HepG2 (cell line): ENCODE measurements around the gene LRRFIP2. TPM values are rescaled to one million over a fixed set of nuclear protein-coding genes. Genes with fewer than 3 reads are reported as not detected.

Experiments
- ATAC-seq: fragments of 200-7000 bp; cut with Tn5 transposase; 3 replicates; pipeline ENCODE4 v1.9.1; 2020; ENCODE audit warnings: mild to moderate bottlenecking, moderate library complexity
- BruUV-seq: library from RNA; stranded (reverse); fragments of 400-500 nt; replicated peaks from 2 replicates; lab custom pipeline; 2021; lab: Mats Ljungman, UMichigan
- CTCF ChIA-PET: fragments of 300-600 bp; formaldehyde crosslinking; extraction: SDS; loops from one replicate; lab custom pipeline; 2021; ENCODE audit warnings: low total read pairs, inconsistent platforms, low intra/inter-chr PET ratio; lab: Yijun Ruan, JAX
- POLR2A ChIA-PET: fragments of 350-600 bp; sonication (Branson Sonifier 250); formaldehyde crosslinking; loops from one replicate; lab custom pipeline; 2020; ENCODE audit warnings: antibody characterized with exemption, inconsistent platforms; lab: Yijun Ruan, JAX
- DNase-seq: peaks from one replicate; pipeline ENCODE4 v3.0.0-alpha.2; 2015; ENCODE audit warnings: low spot score
- FAIRE-seq: peaks from 3 replicates; lab custom pipeline; 2011; peaks lifted over from hg19 to GRCh38; lab: Jason Lieb, UNC
- H2AFZ ChIP-seq: one replicate; pipeline ENCODE4 v1.6.1; 2011; ENCODE audit warnings: low read length, inconsistent platforms
- H3K27ac ChIP-seq: fragments of 300-600 bp; 3 replicates; pipeline ENCODE4 v1.8.0; 2011; ENCODE audit warnings: mixed run types, mild to moderate bottlenecking, mixed read lengths, low read length, inconsistent platforms; ENCODE audit not compliant: insufficient read depth; ENCODE audit errors: extremely low read length
- H3K27me3 ChIP-seq, 2 experiments: fragments of 200-600 bp in 1 of 2; 2 replicates in 1 of 2; 3 replicates in 1 of 2; pipeline versions ENCODE4 v1.6.0 to v1.8.0; 2011; ENCODE audit warnings: low read length in 2 of 2, mild to moderate bottlenecking in 2 of 2, moderate library complexity in 2 of 2, inconsistent platforms in 1 of 2; ENCODE audit not compliant: insufficient read depth in 2 of 2, control insufficient read depth in 1 of 2
- H3K36me3 ChIP-seq, 2 experiments: fragments of 200-600 bp in 1 of 2; replicated peaks in 1 of 2; 2 replicates in 1 of 2; 3 replicates in 1 of 2; pipeline versions ENCODE4 v1.5.1 to v1.8.0; 2011; ENCODE audit warnings: low read length in 2 of 2, inconsistent platforms in 1 of 2; ENCODE audit not compliant: insufficient read depth in 2 of 2, control insufficient read depth in 1 of 2
- H3K4me1 ChIP-seq: 2 replicates; pipeline ENCODE4 v1.5.1; 2012; ENCODE audit warnings: low read length, inconsistent platforms; ENCODE audit not compliant: insufficient read depth
- H3K4me2 ChIP-seq: 2 replicates; pipeline ENCODE4 v1.6.0; 2011; ENCODE audit warnings: low read depth, low read length, inconsistent platforms
- H3K4me3 ChIP-seq, 3 experiments: fragments of 200-600 bp in 1 of 3; sonication (generic), shearing (Covaris generic) in 1 of 3; replicated peaks in 1 of 3; 2 replicates each; pipeline ENCODE4 v1.5.1; 2011 to 2016; ENCODE audit warnings: low read length in 3 of 3, inconsistent platforms in 2 of 3, low read depth in 2 of 3, mild to moderate bottlenecking in 2 of 3, control low read depth in 1 of 3, mixed read lengths in 1 of 3; ENCODE audit not compliant: insufficient read depth in 1 of 3
- H3K79me2 ChIP-seq: one replicate; pipeline ENCODE4 v1.6.1; 2011; ENCODE audit warnings: low read length, inconsistent platforms; ENCODE audit not compliant: insufficient read depth
- H3K9ac ChIP-seq: 2 replicates; pipeline ENCODE4 v1.6.0; 2011; ENCODE audit warnings: mild to moderate bottlenecking, low read depth, low read length, inconsistent platforms; ENCODE audit not compliant: insufficient read depth
- H3K9me3 ChIP-seq: 2 replicates; pipeline ENCODE4 v1.5.1; 2012; ENCODE audit warnings: mild to moderate bottlenecking, low read length
- H4K20me1 ChIP-seq: 2 replicates; pipeline ENCODE4 v1.6.0; 2011; ENCODE audit warnings: inconsistent platforms, mild to moderate bottlenecking, low read length, moderate library complexity; ENCODE audit not compliant: insufficient read depth
- HNF4A ChIP-seq: sonication (generic); formaldehyde crosslinking; IDR thresholded peaks from 2 replicates; pipeline ENCODE4 v1.4.0; 2020; ENCODE audit warnings: missing genetic modification reagents
- LCORL ChIP-seq, 2 experiments: fragments of 450-650 bp in 1 of 2; sonication (generic) in 1 of 2; formaldehyde crosslinking in 1 of 2; IDR thresholded peaks; 2 replicates each; pipeline versions ENCODE4 v1.5.0 to v1.6.1; 2017 to 2020; ENCODE audit warnings: antibody characterized with exemption in 1 of 2, missing genetic modification reagents in 1 of 2
- MIXL1 ChIP-seq: IDR thresholded peaks from 2 replicates; pipeline ENCODE4 v1.6.1; 2016
- NCOR1 ChIP-seq: fragments of 200-600 bp; sonication (generic); IDR thresholded peaks from 2 replicates; pipeline ENCODE4 v1.7.0; 2017; ENCODE audit warnings: antibody characterized with exemption, low read length, borderline replicate concordance
- RXRB ChIP-seq: IDR thresholded peaks from 2 replicates; pipeline ENCODE4 v1.6.1; 2016; ENCODE audit warnings: borderline replicate concordance, missing genetic modification reagents, missing compliant biosample characterization
- SOX13 ChIP-seq, 3 experiments: fragments of 450-650 bp in 1 of 3; sonication (generic) in 1 of 3; formaldehyde crosslinking in 1 of 3; IDR thresholded peaks in 2 of 3; conservative IDR thresholded peaks in 1 of 3; 2 replicates each; pipeline versions ENCODE4 v1.5.0 to v1.6.1; 2016 to 2020; ENCODE audit warnings: antibody characterized with exemption in 1 of 3, mild to moderate bottlenecking in 1 of 3, missing compliant biosample characterization in 1 of 3, missing genetic modification reagents in 1 of 3, moderate library complexity in 1 of 3
- TSC22D2 ChIP-seq: sonication (generic); formaldehyde crosslinking; IDR thresholded peaks from 2 replicates; pipeline ENCODE4 v1.5.1; 2020; ENCODE audit warnings: missing genetic modification reagents, mild to moderate bottlenecking, borderline replicate concordance
- ZNF589 ChIP-seq: sonication (generic); formaldehyde crosslinking; conservative IDR thresholded peaks from 2 replicates; pipeline ENCODE4 v1.8.0; 2022; ENCODE audit warnings: mild to moderate bottlenecking, moderate library complexity, missing genetic modification reagents
- ZNF879 ChIP-seq: sonication (generic); formaldehyde crosslinking; IDR thresholded peaks from 2 replicates; pipeline ENCODE4 v1.8.1; 2023; ENCODE audit warnings: missing genetic modification reagents
- ZSCAN20 ChIP-seq: sonication (generic); formaldehyde crosslinking; IDR thresholded peaks from 2 replicates; pipeline ENCODE4 v1.4.0; 2020; ENCODE audit warnings: missing genetic modification reagents, mild to moderate bottlenecking, borderline replicate concordance
- in situ Hi-C: cut with HindIII; loops from 2 replicates; pipeline ENCODE4 v1.10.0; 2017; ENCODE audit warnings: low pct_unique_long_range_greater_than_20kb; ENCODE audit not compliant: extremely low pct_ligation_motif_present
- intact Hi-C: fragments of 100-400 bp; cut with micrococcal nuclease; formaldehyde crosslinking; loops from one replicate; pipeline ENCODE4 v1.10.0; 2022; ENCODE audit not compliant: unreplicated experiment
- polyA plus RNA-seq, 8 experiments: library from polyadenylated mRNA; depleted of rRNA in 3 of 8; stranded (reverse) in 7 of 8; unstranded in 1 of 8; fragments of >200 nt; fragmentation: Illumina TruSeq in 4 of 8; extraction: Trizol in 4 of 8; gene quantifications; 2 replicates each; pipeline versions ENCODE4 v1.2.1 to v1.2.3, GENCODE V29; 2011 to 2016; ENCODE audit warnings: low read depth in 4 of 8, missing spikeins in 1 of 8, mixed read lengths in 1 of 8; ENCODE audit not compliant: insufficient read depth in 1 of 8
- total RNA-seq, 5 experiments: library from RNA; depleted of rRNA; stranded (reverse); fragments of >200 nt; fragmentation: Illumina TruSeq; extraction: Trizol; gene quantifications; 2 replicates each; pipeline ENCODE4 v1.2.3, GENCODE V29; 2016; ENCODE audit warnings: low read depth in 1 of 5
- TF ChIP-seq, protein P1 (sequence below): IDR thresholded peaks from 2 replicates; pipeline ENCODE4 v1.4.0; 2020; ENCODE audit warnings: mild to moderate bottlenecking, missing genetic modification reagents
- TF ChIP-seq, protein P2 (sequence below): sonication (generic); formaldehyde crosslinking; IDR thresholded peaks from 2 replicates; pipeline ENCODE4 v1.4.0; 2020; ENCODE audit warnings: missing genetic modification reagents
- TF ChIP-seq, protein P3 (sequence below): sonication (generic); formaldehyde crosslinking; IDR thresholded peaks from 2 replicates; pipeline ENCODE4 v1.8.0; 2022; ENCODE audit warnings: mild to moderate bottlenecking, missing genetic modification reagents, borderline replicate concordance

LRRFIP2 gene
- total and polyA plus RNA-seq, 2 of the 13 experiments (the other 11 are each of a cell fraction or from before 2014, with no cell fraction given) = 13.5 to 32.2 TPM

DNA sequence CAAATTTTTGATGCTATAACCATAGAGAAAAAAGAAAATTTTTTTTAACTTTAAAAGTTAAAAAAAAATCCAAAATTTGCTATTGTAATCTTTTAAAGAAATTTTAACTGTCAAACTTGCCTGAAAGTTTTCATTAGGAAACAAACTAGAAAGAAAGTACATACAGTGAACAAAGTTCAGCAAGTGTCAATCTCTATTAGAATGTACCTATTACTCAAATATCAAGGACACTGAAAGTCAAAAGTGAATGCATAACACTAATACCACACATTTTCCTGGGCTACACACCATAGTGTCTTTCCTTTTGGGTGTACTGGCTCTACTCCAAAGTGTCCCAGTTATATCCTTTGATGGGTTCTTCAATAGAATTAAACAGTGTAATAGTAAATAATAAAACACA is 56.8 kb downstream of the LRRFIP2 start:
- POLR2A ChIA-PET = no interaction called here
- H3K4me1 ChIP-seq = peaks cover 16% of the 10 kb centered on the region
- peak overlapping the region; percentile 27; the same call in 1 of the 2 replicates for H3K4me2 ChIP-seq
- TF ChIP-seq NCOR1 (peak; percentile 48; the same call in 1 of the 2 replicates), SOX13 (IDR thresholded peaks at IDR 0.05) (no peak), SOX13 (CRISPR knock-in tag; conservative IDR thresholded peaks at IDR 0.05 in 1 of 2, IDR thresholded peaks at IDR 0.05 in 1 of 2) (peak in 1 of 2 experiments; percentile 5; a peak in 1 of 4 replicates), LCORL (IDR thresholded peaks at IDR 0.05) (0 out of 2 replicates have a peak, but pooled peaks have one; percentile 34), LCORL (CRISPR knock-in tag; IDR thresholded peaks at IDR 0.05) (no peak), ZSCAN20 (CRISPR knock-in tag) (no peak), RXRB (CRISPR knock-in tag) (0 out of 2 replicates have a peak, but pooled peaks have one; percentile 13), MIXL1 (CRISPR knock-in tag) (peak; percentile 59; the same call in 1 of the 2 replicates), ZNF879 (no peak), ZNF589 (CRISPR knock-in tag) (no peak), TSC22D2 (CRISPR knock-in tag) (no peak), HNF4A (peak; percentile 37; the same call in 1 of the 2 replicates)
- TF ChIP-seq, protein P1, sequence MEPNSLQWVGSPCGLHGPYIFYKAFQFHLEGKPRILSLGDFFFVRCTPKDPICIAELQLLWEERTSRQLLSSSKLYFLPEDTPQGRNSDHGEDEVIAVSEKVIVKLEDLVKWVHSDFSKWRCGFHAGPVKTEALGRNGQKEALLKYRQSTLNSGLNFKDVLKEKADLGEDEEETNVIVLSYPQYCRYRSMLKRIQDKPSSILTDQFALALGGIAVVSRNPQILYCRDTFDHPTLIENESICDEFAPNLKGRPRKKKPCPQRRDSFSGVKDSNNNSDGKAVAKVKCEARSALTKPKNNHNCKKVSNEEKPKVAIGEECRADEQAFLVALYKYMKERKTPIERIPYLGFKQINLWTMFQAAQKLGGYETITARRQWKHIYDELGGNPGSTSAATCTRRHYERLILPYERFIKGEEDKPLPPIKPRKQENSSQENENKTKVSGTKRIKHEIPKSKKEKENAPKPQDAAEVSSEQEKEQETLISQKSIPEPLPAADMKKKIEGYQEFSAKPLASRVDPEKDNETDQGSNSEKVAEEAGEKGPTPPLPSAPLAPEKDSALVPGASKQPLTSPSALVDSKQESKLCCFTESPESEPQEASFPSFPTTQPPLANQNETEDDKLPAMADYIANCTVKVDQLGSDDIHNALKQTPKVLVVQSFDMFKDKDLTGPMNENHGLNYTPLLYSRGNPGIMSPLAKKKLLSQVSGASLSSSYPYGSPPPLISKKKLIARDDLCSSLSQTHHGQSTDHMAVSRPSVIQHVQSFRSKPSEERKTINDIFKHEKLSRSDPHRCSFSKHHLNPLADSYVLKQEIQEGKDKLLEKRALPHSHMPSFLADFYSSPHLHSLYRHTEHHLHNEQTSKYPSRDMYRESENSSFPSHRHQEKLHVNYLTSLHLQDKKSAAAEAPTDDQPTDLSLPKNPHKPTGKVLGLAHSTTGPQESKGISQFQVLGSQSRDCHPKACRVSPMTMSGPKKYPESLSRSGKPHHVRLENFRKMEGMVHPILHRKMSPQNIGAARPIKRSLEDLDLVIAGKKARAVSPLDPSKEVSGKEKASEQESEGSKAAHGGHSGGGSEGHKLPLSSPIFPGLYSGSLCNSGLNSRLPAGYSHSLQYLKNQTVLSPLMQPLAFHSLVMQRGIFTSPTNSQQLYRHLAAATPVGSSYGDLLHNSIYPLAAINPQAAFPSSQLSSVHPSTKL (CRISPR knock-in tag) = peak; percentile 55
- TF ChIP-seq, protein P2, sequence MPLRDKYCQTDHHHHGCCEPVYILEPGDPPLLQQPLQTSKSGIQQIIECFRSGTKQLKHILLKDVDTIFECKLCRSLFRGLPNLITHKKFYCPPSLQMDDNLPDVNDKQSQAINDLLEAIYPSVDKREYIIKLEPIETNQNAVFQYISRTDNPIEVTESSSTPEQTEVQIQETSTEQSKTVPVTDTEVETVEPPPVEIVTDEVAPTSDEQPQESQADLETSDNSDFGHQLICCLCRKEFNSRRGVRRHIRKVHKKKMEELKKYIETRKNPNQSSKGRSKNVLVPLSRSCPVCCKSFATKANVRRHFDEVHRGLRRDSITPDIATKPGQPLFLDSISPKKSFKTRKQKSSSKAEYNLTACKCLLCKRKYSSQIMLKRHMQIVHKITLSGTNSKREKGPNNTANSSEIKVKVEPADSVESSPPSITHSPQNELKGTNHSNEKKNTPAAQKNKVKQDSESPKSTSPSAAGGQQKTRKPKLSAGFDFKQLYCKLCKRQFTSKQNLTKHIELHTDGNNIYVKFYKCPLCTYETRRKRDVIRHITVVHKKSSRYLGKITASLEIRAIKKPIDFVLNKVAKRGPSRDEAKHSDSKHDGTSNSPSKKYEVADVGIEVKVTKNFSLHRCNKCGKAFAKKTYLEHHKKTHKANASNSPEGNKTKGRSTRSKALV (CRISPR knock-in tag) = no peak
- TF ChIP-seq, protein P3, sequence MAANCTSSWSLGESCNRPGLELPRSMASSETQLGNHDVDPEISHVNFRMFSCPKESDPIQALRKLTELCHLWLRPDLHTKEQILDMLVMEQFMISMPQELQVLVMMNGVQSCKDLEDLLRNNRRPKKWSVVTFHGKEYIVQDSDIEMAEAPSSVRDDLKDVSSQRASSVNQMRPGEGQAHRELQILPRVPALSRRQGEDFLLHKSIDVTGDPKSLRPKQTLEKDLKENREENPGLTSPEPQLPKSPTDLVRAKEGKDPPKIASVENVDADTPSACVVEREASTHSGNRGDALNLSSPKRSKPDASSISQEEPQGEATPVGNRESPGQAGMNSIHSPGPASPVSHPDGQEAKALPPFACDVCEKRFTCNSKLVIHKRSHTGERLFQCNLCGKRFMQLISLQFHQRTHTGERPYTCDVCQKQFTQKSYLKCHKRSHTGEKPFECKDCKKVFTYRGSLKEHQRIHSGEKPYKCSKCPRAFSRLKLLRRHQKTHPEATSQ (CRISPR knock-in tag) = no peak
- peak; percentile 55 for ATAC-seq
- no peaks in the 10 kb centered on the region for H3K9me3 ChIP-seq
- intact Hi-C loops (no loop called here), in situ Hi-C loops (no loop called here)
- peaks cover 0 to 2% of the 10 kb centered on the region in 2 experiments; a peak in 2 of 5 replicates for H3K36me3 ChIP-seq
- BruUV-seq = no TSS peak
- peak; percentile 32 for DNase-seq
- no peak overlapping the region for H3K9ac ChIP-seq
- no peaks in the 10 kb centered on the region for H4K20me1 ChIP-seq
- H2AFZ ChIP-seq = no peak overlapping the region
- no peaks in the 10 kb centered on the region for H3K27me3 ChIP-seq
- CTCF ChIA-PET = no interaction called here
- peak overlapping the region; percentile 18 for H3K27ac ChIP-seq
- FAIRE-seq = no peak
- no peaks in the 10 kb centered on the region for H3K79me2 ChIP-seq
- H3K4me3 ChIP-seq = no peak overlapping the region; a peak in 1 of 6 replicates
